ENCODE results near the gene RCBTB1. TPM values are rescaled to one million over a fixed set of nuclear protein-coding genes. Genes with fewer than 3 reads are reported as not detected.

RCBTB1 gene
- polyA plus RNA-seq, 1 of the 3 experiments (the other 2 are of a cell fraction), result 13.2 TPM

GRCh38 chr13:49579501-49579900 is 5.9 kb downstream of the RCBTB1 start:
- POLR2A ChIA-PET, result no interaction called here
- Histone ChIP-seq H3K9ac (no peak overlapping the region), H2AFZ (ENCODE audit: low read depth) (no peak overlapping the region), H3K27me3 (ENCODE audit: insufficient read depth) (no peaks in the 10 kb centered on the region), H3K4me2 (no peak overlapping the region), H3K9me2 (no peaks in the 10 kb centered on the region), H3K36me3 (replicated peaks in 1 of 2; ENCODE audit: control insufficient read depth in 1 of 2, insufficient read depth in 2 of 2, low read length in 1 of 2) (peaks cover 10 to 13% of the 10 kb centered on the region in 2 experiments), H3K4me3 (ENCODE audit: low read depth in 2 of 2, low read length in 1 of 2) (no peak overlapping the region), H3K79me2 (ENCODE audit: insufficient read depth) (peaks cover 33% of the 10 kb centered on the region), H3F3A (replicated peaks; ENCODE audit: insufficient read depth) (no peaks in the 10 kb centered on the region), H3K27ac (ENCODE audit: low read depth in 2 of 2, low read length in 1 of 2) (no peak overlapping the region), H3K9me3 (no peaks in the 10 kb centered on the region), H3K4me1 (ENCODE audit: control insufficient read depth in 1 of 2, insufficient read depth in 2 of 2, low read depth in 1 of 2, low read length in 1 of 2) (peaks cover 0 to 2% of the 10 kb centered on the region in 2 experiments; a peak in 2 of 4 replicates), H4K20me1 (ENCODE audit: insufficient read depth) (no peaks in the 10 kb centered on the region)
- no peak for DNase-seq
- CTCF ChIA-PET, result no interaction called here
- WGBS (ENCODE audit: low lambda C conversion rate), result 95% methylated on average over 3 of the region's 3 CpGs
- TF ChIP-seq ZBTB33 (IDR thresholded peaks at IDR 0.05; ENCODE audit: borderline replicate concordance, low read depth), result no peak
- TF ChIP-seq MXI1 (IDR thresholded peaks at IDR 0.05; ENCODE audit: low read depth, low read length), result no peak
- TF ChIP-seq REST (IDR thresholded peaks at IDR 0.05; ENCODE audit: low read depth, low read length), result no peak
- TF ChIP-seq FOXJ3 (CRISPR knock-in tag; IDR thresholded peaks at IDR 0.05), result no peak
- no peak for TF ChIP-seq EZH2phosphoT487 (IDR thresholded peaks at IDR 0.05; ENCODE audit: borderline replicate concordance, low read depth)
- TF ChIP-seq TAF1 (IDR thresholded peaks at IDR 0.05; ENCODE audit: borderline replicate concordance, low read depth, low read length), result no peak
- TF ChIP-seq NRF1 (IDR thresholded peaks at IDR 0.05; ENCODE audit: low read depth, low read length), result no peak
- TF ChIP-seq FOSL2 (IDR thresholded peaks at IDR 0.05; ENCODE audit: borderline replicate concordance, low read depth), result no peak
- TF ChIP-seq ELF1 (IDR thresholded peaks at IDR 0.05), result no peak
- no peak for TF ChIP-seq JUND (IDR thresholded peaks at IDR 0.05)
- TF ChIP-seq NFIC (IDR thresholded peaks at IDR 0.05; ENCODE audit: borderline replicate concordance), result no peak
- no peak for TF ChIP-seq SMC3 (IDR thresholded peaks at IDR 0.05; ENCODE audit: low read depth, low read length)
- TF ChIP-seq TEAD4 (IDR thresholded peaks at IDR 0.05; ENCODE audit: borderline replicate concordance, insufficient read depth), result no peak
- no peak for TF ChIP-seq RXRA (IDR thresholded peaks at IDR 0.05; ENCODE audit: borderline replicate concordance, low read depth)
- TF ChIP-seq MEF2A (IDR thresholded peaks at IDR 0.05; ENCODE audit: borderline replicate concordance, low read depth), result no peak
- TF ChIP-seq GABPA (IDR thresholded peaks at IDR 0.05; ENCODE audit: low read depth), result no peak
